ENCODE results near the gene KIAA0232. TPM values are rescaled to one million over a fixed set of nuclear protein-coding genes. Genes with fewer than 3 reads are reported as not detected.

KIAA0232 gene
- total and polyA plus RNA-seq, 10 of the 15 experiments (the other 5 are each of a cell fraction or from before 2014, with no cell fraction given) = 2.8 to 15.1 (median 10.8) TPM

GRCh38 chr4:6926681-6927478 lies 144.4 kb downstream of the KIAA0232 start:
- TF ChIP-seq ZBTB40 (IDR thresholded peaks at IDR 0.05; ENCODE audit: borderline replicate concordance) = no peak
- TF ChIP-seq WRNIP1 (IDR thresholded peaks at IDR 0.05; ENCODE audit: borderline replicate concordance, low read depth, low read length) = no peak
- no peak for TF ChIP-seq NR2C1 (IDR thresholded peaks at IDR 0.05)
- TF ChIP-seq GABPA (IDR thresholded peaks at IDR 0.05; ENCODE audit: low read depth) = no peak
- TF ChIP-seq KDM1A (IDR thresholded peaks at IDR 0.05; ENCODE audit: borderline replicate concordance) = no peak
- TF ChIP-seq MEF2B (IDR thresholded peaks at IDR 0.05; ENCODE audit: partially characterized antibody, poor library complexity, severe bottlenecking) = no peak
- no peak for TF ChIP-seq ZBED1 (IDR thresholded peaks at IDR 0.05; ENCODE audit: borderline replicate concordance)
- no peak for TF ChIP-seq YBX1 (IDR thresholded peaks at IDR 0.05)
- no peak for TF ChIP-seq FOS (IDR thresholded peaks at IDR 0.05; ENCODE audit: borderline replicate concordance, extremely low read depth, insufficient read length)
- WGBS (ENCODE audit: insufficient coverage, insufficient replicate concordance, low lambda C conversion rate, missing lambda C conversion rate) = 85% methylated on average over 13 of the region's 13 CpGs
- H2AFZ ChIP-seq (ENCODE audit: control insufficient read depth, low read depth, low read length) = no peak overlapping the region
- H4K20me1 ChIP-seq (ENCODE audit: control insufficient read depth, insufficient read depth) = peaks cover 8% of the 10 kb centered on the region
- FAIRE-seq (no peak), ATAC-seq (no peak; the same call in 2 of the 3 replicates), DNase-seq (ENCODE audit: low read depth, low spot score) (no peak)
- H3K4me2 ChIP-seq (ENCODE audit: control insufficient read depth, insufficient read depth) = no peak overlapping the region
- H3K36me3 ChIP-seq (ENCODE audit: control insufficient read depth in 2 of 2, insufficient read depth in 2 of 2, low read length in 1 of 2) = peaks cover 7 to 10% of the 10 kb centered on the region in 2 experiments; a peak in 3 of 4 replicates
- no peak overlapping the region for H3K9ac ChIP-seq (ENCODE audit: control insufficient read depth, insufficient read depth, low read length)
- ChIA-PET RAD21 (ENCODE audit: unreplicated experiment) (interaction anchor here (0.6 kb wide), 1 partner anchor 18 kb away, joined by 3 read pairs; no protein-coding TSS in a partner anchor), SMC1A (ENCODE audit: uncharacterized antibody, unreplicated experiment) (interaction anchor here (1.5 kb wide), 1 partner anchor 66 kb away, joined by 4 read pairs; no protein-coding TSS in a partner anchor), POLR2A (no interaction called here), CTCF (interaction anchor here (0.6 to 1.3 kb wide), 3 partner anchors 10 to 54 kb away, joined by 3 to 5 read pairs (median 4); no protein-coding TSS in a partner anchor)
- H3K4me1 ChIP-seq (ENCODE audit: control insufficient read depth, insufficient read depth, low read length) = peaks cover 11% of the 10 kb centered on the region
- intact Hi-C loops (cut with micrococcal nuclease; ENCODE audit: unreplicated experiment) (no loop called here), in situ Hi-C loops (cut with MboI) (no loop called here)
- BruUV-seq (replicated peaks) = no TSS peak
- H3K9me3 ChIP-seq (replicated peaks; ENCODE audit: control insufficient read depth, insufficient read depth, low read length) = no peaks in the 10 kb centered on the region; the same call in 2 of the 3 replicates
- H3K27ac ChIP-seq (ENCODE audit: control insufficient read depth, insufficient read depth) = no peak overlapping the region
- H3K27me3 ChIP-seq (replicated peaks in 1 of 2; ENCODE audit: control insufficient read depth in 2 of 2, insufficient read depth in 2 of 2, low read length in 1 of 2) = no peaks in the 10 kb centered on the region
- no peak overlapping the region for H3K4me3 ChIP-seq
- peaks cover 2% of the 10 kb centered on the region for H3K79me2 ChIP-seq (ENCODE audit: control insufficient read depth, insufficient read depth, low read length)

Data from GM12878 (cell line).